Retinal pigment epithelial cell (primary cell): ENCODE data around the gene ZSCAN29.
"Not testable (repeated sequence)": the region's sequence is repeated elsewhere in the genome, so short reads cannot be mapped to it uniquely, and the experiment has no call there.

ENCODE experiments used
- DNase-seq: peaks from one replicate; pipeline ENCODE4 v3.0.0-alpha.2; 2010; ENCODE audit warnings: low read depth
- H3K4me3 ChIP-seq: 2 replicates; pipeline ENCODE4 v1.5.1; 2011; ENCODE audit warnings: mild to moderate bottlenecking, low read length, control low read depth, moderate library complexity
- TF ChIP-seq, protein P1 (sequence below): conservative IDR thresholded peaks from 2 replicates; pipeline ENCODE4 v1.5.1; 2011; ENCODE audit warnings: low read depth, low read length, control low read depth, inconsistent platforms

ZSCAN29 gene

DNA sequence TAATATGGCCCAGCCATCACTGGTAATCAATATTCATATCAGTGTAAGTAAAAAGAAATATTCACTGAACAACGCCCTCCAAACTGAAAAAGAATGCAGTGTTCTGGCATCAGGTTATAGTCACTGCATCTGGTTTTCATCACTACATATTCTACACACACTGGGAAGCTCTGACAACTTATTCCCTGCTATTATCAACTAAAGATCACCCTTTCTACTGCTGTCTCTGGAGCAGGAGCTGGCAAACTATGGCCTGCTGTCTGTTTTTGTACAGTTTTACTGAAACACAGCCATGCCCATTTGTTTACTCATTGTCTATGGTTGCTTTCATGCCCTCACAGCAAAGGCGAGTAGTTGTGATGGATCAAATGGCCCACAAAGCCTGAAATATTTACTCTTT is 35.3 kb upstream of the ZSCAN29 start:
- TF ChIP-seq, protein P1, sequence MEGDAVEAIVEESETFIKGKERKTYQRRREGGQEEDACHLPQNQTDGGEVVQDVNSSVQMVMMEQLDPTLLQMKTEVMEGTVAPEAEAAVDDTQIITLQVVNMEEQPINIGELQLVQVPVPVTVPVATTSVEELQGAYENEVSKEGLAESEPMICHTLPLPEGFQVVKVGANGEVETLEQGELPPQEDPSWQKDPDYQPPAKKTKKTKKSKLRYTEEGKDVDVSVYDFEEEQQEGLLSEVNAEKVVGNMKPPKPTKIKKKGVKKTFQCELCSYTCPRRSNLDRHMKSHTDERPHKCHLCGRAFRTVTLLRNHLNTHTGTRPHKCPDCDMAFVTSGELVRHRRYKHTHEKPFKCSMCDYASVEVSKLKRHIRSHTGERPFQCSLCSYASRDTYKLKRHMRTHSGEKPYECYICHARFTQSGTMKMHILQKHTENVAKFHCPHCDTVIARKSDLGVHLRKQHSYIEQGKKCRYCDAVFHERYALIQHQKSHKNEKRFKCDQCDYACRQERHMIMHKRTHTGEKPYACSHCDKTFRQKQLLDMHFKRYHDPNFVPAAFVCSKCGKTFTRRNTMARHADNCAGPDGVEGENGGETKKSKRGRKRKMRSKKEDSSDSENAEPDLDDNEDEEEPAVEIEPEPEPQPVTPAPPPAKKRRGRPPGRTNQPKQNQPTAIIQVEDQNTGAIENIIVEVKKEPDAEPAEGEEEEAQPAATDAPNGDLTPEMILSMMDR = no peak
- H3K4me3 ChIP-seq = no peak overlapping the region
- DNase-seq = no peak

DNA sequence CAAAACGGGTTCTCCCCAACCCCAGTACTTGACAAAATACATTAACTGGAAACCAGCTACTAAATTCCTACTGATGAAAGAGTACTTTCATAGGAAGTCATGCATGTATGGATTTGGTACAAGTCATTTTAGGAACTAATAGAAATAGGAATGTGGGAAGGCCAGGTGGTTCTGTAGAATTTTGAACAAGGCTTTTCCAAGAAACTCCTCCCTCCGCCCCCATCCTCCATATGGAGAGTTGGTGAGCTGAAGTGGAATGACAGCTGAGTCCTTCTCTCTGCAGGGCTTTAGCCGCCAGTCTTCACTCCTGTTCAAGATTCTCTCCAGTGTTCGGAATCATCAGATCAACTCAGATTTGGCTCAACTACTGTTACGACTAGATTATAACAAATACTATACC is 33.3 kb upstream of the ZSCAN29 start:
- no peak overlapping the region for H3K4me3 ChIP-seq
- TF ChIP-seq, protein P1 = no peak
- no peak for DNase-seq

DNA sequence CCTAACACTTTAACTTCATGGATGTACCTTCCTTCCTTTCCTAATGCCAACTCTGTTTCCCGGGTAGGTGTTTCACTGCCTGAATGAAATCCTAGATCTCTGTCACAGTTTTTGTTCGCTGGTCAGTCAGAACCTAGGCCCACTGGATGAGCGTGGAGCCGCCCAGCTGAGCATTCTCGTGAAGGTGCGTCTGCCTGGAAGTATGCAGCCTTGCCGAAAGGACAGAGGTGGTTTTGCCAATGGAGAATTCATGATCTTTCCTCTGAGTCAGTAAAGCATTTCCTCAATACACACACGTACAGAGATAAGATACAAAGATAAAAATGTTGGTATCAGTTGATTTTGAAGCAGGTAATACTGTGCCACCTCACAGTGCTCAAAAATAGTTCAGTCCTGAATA is 32.8 kb upstream of the ZSCAN29 start:
- TF ChIP-seq, protein P1 = no peak
- no peak overlapping the region for H3K4me3 ChIP-seq
- no peak for DNase-seq

DNA sequence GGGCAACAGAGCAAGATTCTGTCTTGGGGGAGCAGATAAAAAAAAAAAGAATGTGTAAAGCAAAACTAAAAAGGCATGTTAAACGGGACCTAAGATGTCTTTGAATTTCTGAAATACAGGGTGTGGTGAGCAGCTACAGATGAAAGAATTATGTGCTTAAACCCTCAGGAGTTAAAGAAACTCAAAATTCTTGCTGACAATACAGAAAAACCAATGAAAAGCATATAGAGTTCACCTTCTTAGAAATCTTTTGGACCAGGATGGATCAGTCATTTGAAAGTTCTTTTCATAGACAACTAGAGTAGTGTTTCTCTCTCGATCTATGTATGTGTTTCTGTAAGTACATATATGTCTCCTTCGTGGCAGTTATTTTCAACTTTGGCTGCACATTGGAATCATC is 31.4 kb upstream of the ZSCAN29 start:
- H3K4me3 ChIP-seq = no peak overlapping the region

DNA sequence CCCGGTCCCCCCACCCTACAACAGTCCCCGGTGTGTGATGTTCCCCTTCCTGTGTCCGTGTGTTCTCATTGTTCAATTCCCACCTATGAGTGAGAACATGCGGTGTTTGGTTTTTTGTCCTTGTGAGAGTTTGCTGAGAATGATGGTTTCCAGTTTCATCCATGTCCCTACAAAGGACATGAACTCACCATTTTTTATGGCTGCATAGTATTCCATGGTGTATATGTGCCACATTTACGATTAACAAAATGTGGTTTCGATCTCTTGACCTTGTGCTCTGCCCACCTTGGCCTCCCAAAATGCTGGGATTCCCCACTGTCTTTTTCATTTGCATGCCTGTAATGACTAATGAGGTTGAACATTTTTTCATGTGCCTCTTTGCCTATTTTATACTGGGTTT is 22.7 kb upstream of the ZSCAN29 start:
- H3K4me3 ChIP-seq, DNase-seq: not testable (repeated sequence)

More for the DNA sequence above, 31.4 kb upstream of the ZSCAN29 start:
- TF ChIP-seq, protein P1 = no peak
- DNase-seq = no peak

DNA sequence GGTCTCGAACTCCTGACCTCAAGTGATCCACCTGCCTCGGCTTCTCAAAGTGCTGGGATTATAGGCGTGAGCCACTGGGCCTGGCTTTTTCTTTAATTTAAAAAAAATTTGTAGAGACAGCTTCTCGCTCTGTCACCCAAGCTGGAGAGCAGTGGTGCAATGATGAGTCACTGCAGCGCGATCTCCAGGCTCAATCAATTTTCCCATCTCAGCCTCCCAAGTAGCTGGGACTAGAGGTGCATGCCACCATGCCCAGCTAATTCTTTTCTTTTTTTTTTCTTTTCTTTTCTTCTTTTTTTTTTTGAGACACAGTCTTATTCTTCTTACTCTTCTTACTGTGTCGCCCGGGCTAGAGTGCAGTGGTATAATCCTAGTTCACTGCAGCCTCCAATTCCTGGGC is 19.9 kb upstream of the ZSCAN29 start:
- DNase-seq = no peak
- TF ChIP-seq, protein P1 = no peak
- no peak overlapping the region for H3K4me3 ChIP-seq

DNA sequence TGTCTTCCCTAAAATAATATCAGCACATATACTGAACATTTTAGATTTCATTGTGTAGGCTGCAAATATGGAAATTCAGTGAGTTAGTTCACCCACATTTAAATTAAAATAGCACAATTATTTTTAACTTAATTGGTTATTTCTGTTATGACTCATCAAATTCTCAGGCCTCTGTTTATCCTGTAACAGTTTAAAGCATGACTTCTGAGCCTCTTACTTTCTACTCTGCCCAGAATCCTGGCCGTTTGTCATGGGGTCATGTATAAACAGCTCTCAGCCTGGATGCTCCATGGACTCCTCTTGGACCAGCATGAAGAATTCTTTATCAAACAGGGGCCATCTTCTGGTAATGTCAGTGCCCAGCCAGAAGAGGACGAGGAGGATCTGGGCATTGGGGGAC is 12.2 kb upstream of the ZSCAN29 start:
- TF ChIP-seq, protein P1 = no peak
- DNase-seq = no peak
- H3K4me3 ChIP-seq = no peak overlapping the region

DNA sequence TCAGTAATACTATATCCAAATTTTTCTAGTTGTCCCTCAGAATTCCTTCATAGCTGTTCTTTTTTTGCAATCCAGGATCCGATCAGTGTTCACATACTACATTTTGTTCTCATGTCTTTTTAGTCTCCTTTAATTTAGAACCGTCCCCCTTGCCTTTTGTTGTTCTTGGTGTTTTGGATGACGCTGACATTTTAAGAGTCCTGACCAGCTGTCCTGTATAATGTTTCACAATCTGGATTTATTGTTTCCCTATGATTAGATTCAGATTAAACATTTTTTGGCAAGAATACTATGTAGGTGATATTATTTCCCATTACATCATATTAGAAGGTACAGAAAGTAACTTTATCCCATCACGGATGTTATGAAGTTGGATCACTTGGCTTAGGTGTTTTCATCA is 11.5 kb upstream of the ZSCAN29 start:
- TF ChIP-seq, protein P1 = no peak
- DNase-seq = no peak
- H3K4me3 ChIP-seq = no peak overlapping the region
